GM19238 (cell line): Measurements from ENCODE around the gene ZNF358.

ENCODE experiments used
- DNase-seq: peaks from one replicate; pipeline ENCODE4 v3.0.0; 2011; ENCODE audit warnings: low spot score; ENCODE audit not compliant: insufficient read length

Gene ZNF358

GRCh38 chr19:7554990-7555864 lies 39.3 kb downstream of the ZNF358 start:
- no peak for DNase-seq

- no peak for DNase-seq
Observed at GRCh38 chr19:7556696-7557315, 40.9 kb downstream of the ZNF358 start.

GRCh38 chr19:7558667-7559066 lies 42.8 kb downstream of the ZNF358 start:
- no peak for DNase-seq

GRCh38 chr19:7559102-7559501 lies 43.2 kb downstream of the ZNF358 start:
- no peak for DNase-seq

- no peak for DNase-seq
Observed at GRCh38 chr19:7560255-7560654, 44.4 kb downstream of the ZNF358 start.

GRCh38 chr19:7561325-7561724 lies 45.4 kb downstream of the ZNF358 start:
- DNase-seq = no peak

GRCh38 chr19:7562646-7563393 lies 46.9 kb downstream of the ZNF358 start:
- DNase-seq = no peak

GRCh38 chr19:7564866-7565265 lies 49.0 kb downstream of the ZNF358 start:
- DNase-seq = no peak

GRCh38 chr19:7565332-7565731 lies 49.4 kb downstream of the ZNF358 start:
- no peak for DNase-seq
